HG03196 (cell line): Measurements from ENCODE around the gene CYP2C18.
"Not testable (repeated sequence)": the region's sequence is repeated elsewhere in the genome, so short reads cannot be mapped to it uniquely, and the experiment has no call there.

Experiments
- ATAC-seq: cut with Tn5 transposase; IDR thresholded peaks from one replicate; pipeline ENCODE4 v1.9.1; 2021; ENCODE audit not compliant: unreplicated experiment

Gene CYP2C18

GRCh38 chr10:94738588-94738987 lies 55.1 kb downstream of the CYP2C18 start:
- ATAC-seq, result no peak

- no peak for ATAC-seq
These were observed 63.6 kb downstream of the CYP2C18 start for GRCh38 chr10:94747137-94747536.

GRCh38 chr10:94747838-94748237 lies 64.3 kb downstream of the CYP2C18 start:
- ATAC-seq, result no peak

- ATAC-seq, result no peak
These were observed 74.4 kb downstream of the CYP2C18 start for GRCh38 chr10:94757916-94758315.

GRCh38 chr10:94760586-94761178 lies 77.2 kb downstream of the CYP2C18 start:
- ATAC-seq, result no peak

GRCh38 chr10:94762393-94762792 lies 78.9 kb downstream of the CYP2C18 start, which contains the start of gene CYP2C19:
Gene CYP2C19 (plus strand): TSS chr10:94762681. CDS start chr10:94762706, 25 bp downstream.
- no peak for ATAC-seq

GRCh38 chr10:94775425-94775824 lies 91.9 kb downstream of the CYP2C18 start:
- not testable (repeated sequence) for ATAC-seq

- ATAC-seq, result no peak
These were observed 94.4 kb downstream of the CYP2C18 start for GRCh38 chr10:94777886-94778458.

GRCh38 chr10:94780844-94781243 lies 97.3 kb downstream of the CYP2C18 start:
- ATAC-seq, result no peak

GRCh38 chr10:94784256-94784655 lies 100.7 kb downstream of the CYP2C18 start:
- ATAC-seq, result no peak

GRCh38 chr10:94785211-94785610 lies 101.7 kb downstream of the CYP2C18 start:
- no peak for ATAC-seq
